Stimulated activated CD8-positive, alpha-beta memory T cell treated with anti-CD3 and anti-CD28 coated beads, Interleukin-7, amount 100 ng/mL, for 4 hours (primary cell): ENCODE measurements around the gene NCOA5.

Experiments used
- DNase-seq, 2 donors: peaks; one replicate each; pipeline ENCODE4 v3.0.0-alpha.2; 2020; ENCODE audit warnings: low read depth in 2 of 2

The NCOA5 gene

GRCh38 chr20:46089417-46090388 is at the start of gene NCOA5:
NCOA5 (minus strand) TSS chr20:46089962; CDS start chr20:46079424, 10,538 bp downstream.
- DNase-seq = peak; percentile 89 to 94

- no peak for DNase-seq
Measured at GRCh38 chr20:46139266-46139889, 49.6 kb upstream of the NCOA5 start.

GRCh38 chr20:46137816-46138215 is 48.1 kb upstream of the NCOA5 start:
- DNase-seq = no peak

GRCh38 chr20:46135856-46136633 is 46.3 kb upstream of the NCOA5 start:
- DNase-seq = no peak

GRCh38 chr20:46134716-46135115 is 45.0 kb upstream of the NCOA5 start:
- no peak for DNase-seq

DNA sequence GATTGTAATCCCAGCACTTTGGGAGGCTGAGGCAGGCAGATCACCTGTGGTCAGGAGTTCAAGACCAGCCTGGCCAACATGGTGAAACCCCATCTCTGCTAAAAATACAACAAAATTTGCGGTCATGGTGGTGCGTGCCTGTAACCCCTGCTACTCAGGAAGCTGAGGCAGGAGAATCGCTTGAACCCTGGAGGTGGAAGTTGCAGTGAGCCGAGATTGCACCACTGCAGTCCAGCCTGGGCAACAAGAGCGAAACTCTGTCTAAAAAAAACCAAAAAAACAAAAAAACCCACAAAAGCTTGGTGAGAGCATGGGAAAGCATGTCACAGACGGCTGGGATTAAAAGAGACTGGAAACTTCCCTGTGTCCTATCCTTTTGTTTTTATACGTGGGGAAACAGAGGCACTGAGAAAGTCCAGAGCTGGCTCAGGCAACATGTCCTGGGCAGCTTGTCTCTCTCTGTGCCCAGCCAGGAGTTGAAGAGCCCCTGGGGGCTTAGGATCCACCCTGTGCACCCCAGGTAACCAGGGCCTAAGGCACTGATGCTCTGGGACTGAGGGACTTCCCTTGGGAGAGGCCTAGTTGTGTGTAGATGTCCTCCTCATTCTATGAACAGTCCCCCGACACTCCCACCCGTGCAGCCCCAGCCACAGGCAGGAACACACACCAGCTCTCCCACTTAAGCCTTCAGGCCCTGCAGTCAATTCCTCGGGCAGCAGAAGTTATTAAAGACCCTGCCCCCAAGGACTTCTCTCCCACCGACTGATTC is 44.3 kb upstream of the NCOA5 start:
- DNase-seq = no peak

DNA sequence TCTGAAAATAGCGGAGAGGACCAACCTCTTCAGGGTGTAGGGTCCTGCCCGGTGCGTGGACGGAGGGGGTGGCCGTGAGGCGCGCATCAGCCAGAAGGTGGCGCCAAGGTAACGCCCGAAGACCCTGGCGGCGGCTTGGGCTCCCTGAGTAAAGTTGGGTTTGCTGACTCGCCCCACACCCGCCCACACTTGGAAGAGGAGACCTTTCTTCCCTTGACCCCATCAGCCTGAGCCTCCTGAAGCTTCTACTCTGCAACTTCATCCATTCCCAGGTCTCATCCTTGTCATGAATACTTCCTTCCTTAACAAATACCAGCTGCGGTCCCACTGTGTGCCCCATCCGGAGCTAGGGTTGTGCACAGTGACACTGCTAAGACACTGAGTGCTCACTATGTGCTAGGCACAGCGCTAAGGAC is 43.0 kb upstream of the NCOA5 start:
- peak; percentile 8 to 17 for DNase-seq

DNA sequence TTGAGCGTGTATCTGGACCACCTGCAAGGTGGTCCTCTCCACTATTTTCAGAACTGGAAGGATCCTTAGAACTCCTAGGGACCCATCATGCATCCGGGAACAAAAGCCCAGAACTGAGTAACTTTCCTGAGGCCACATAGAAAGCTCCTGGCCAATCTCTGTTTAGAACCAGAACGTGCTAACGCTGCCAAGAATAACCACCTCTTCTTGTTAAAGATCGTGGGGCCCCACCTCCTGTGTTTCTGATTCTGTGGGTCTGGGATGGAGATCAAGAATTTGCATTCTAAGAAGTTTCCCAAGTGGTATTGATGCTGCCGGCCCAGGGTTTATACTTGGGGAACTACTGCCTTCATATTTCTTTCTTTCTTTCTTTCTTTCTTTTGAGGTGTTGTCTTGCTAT is 41.6 kb upstream of the NCOA5 start:
- DNase-seq = no peak

- no peak for DNase-seq
Measured at GRCh38 chr20:46130534-46130933, 40.8 kb upstream of the NCOA5 start.

DNA sequence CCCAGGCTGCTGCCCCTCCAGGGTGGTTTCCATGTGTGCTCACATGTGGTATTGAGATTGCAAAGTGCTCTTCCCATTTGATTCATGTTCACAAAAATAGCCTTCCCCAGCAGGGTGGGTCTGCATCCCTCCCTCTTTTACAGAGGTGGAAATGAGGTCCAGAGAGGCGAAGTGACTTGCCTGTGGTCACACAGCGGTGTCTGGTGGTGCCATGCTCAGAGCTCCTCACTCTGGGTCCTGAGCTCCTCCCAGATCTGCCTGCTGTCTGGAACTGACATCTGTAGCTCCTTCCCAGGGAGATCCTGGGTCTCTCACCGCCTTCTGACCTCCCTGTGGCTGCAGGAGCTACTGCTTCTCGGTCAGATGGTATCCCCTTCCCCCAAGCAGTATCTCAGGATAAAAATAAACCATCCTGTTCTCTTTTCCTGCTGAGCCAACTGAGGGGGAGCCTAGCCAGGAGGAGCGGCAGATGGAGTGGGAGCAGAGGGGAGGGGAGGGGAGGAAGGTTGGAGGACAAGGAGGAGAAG is 40.3 kb upstream of the NCOA5 start:
- DNase-seq = no peak

GRCh38 chr20:46128310-46129151 is 38.8 kb upstream of the NCOA5 start:
- no peak for DNase-seq

- DNase-seq = no peak
Measured at GRCh38 chr20:46127396-46128010, 37.7 kb upstream of the NCOA5 start.

GRCh38 chr20:46126440-46127056 is 36.8 kb upstream of the NCOA5 start:
- DNase-seq = no peak

GRCh38 chr20:46123482-46124245 is 33.9 kb upstream of the NCOA5 start:
- no peak for DNase-seq

GRCh38 chr20:46122516-46123481 is 33.0 kb upstream of the NCOA5 start:
- no peak for DNase-seq

DNA sequence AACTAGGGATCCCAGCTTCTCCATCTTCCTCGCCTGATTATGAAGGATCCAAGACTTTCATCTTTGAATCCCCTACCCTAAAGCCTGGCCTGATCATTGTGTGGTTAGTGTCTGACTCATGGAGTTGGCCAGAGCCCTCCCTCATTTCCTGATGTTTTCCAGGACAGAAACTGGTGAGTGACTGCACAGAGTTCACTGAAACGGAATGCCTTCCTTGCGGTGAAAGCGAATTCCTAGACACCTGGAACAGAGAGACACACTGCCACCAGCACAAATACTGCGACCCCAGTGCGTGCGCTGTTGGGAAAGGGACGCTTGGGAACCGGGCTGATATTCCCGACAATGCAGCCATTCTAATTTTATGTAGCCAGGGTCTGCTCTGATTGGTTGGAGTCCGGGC is 32.3 kb upstream of the NCOA5 start:
- no peak for DNase-seq

- DNase-seq = no peak
Measured at GRCh38 chr20:46121184-46121930, 31.6 kb upstream of the NCOA5 start.
